CD1c-positive myeloid dendritic cell (primary cell): ENCODE data around the gene TLN1.
A peak's percentile ranks its signal among the peaks of the same experiment; 100 is the strongest.

Experiments
- DNase-seq: peaks from one replicate; pipeline ENCODE4 v3.0.0-alpha.2; 2016; ENCODE audit errors: extremely low spot score

Gene TLN1

GRCh38 chr9:35729101-35729500 is 2.9 kb downstream of the TLN1 start:
- DNase-seq, result no peak

GRCh38 chr9:35728041-35728971 is 3.7 kb downstream of the TLN1 start:
- DNase-seq, result peak; percentile 52

- DNase-seq, result no peak
Measured at GRCh38 chr9:35727676-35728040, 4.3 kb downstream of the TLN1 start.

GRCh38 chr9:35726931-35727330 is 5.1 kb downstream of the TLN1 start:
- peak; percentile 29 for DNase-seq

- no peak for DNase-seq
Measured at GRCh38 chr9:35725362-35725761, 6.6 kb downstream of the TLN1 start.

- DNase-seq, result no peak
Measured at GRCh38 chr9:35723908-35724307, 8.1 kb downstream of the TLN1 start.

- no peak for DNase-seq
Measured at GRCh38 chr9:35723426-35723825, 8.6 kb downstream of the TLN1 start.

GRCh38 chr9:35719546-35719945 is 12.4 kb downstream of the TLN1 start:
- DNase-seq, result no peak

GRCh38 chr9:35718721-35719511 is 13.1 kb downstream of the TLN1 start:
- no peak for DNase-seq

- DNase-seq, result no peak
Measured at GRCh38 chr9:35717132-35717870, 14.7 kb downstream of the TLN1 start.

- DNase-seq, result no peak
Measured at GRCh38 chr9:35716230-35716629, 15.8 kb downstream of the TLN1 start.

GRCh38 chr9:35714579-35715252 is 17.3 kb downstream of the TLN1 start:
- no peak for DNase-seq

- DNase-seq, result no peak
Measured at GRCh38 chr9:35714123-35714522, 17.9 kb downstream of the TLN1 start.

- DNase-seq, result no peak
Measured at GRCh38 chr9:35713578-35713977, 18.4 kb downstream of the TLN1 start.

- DNase-seq, result no peak
Measured at GRCh38 chr9:35712762-35713400, 19.1 kb downstream of the TLN1 start.

- no peak for DNase-seq
Measured at GRCh38 chr9:35711501-35712428, 20.2 kb downstream of the TLN1 start.

GRCh38 chr9:35710818-35711500 is 21.0 kb downstream of the TLN1 start:
- no peak for DNase-seq

GRCh38 chr9:35708146-35708545 is 23.8 kb downstream of the TLN1 start:
- no peak for DNase-seq

- no peak for DNase-seq
Measured at GRCh38 chr9:35706951-35707350, 25.0 kb downstream of the TLN1 start.
